CD4-positive, alpha-beta T cell treated with Interleukin-10 for 1 hour (primary cell): ENCODE data around the gene DYRK3.
A peak's percentile ranks its signal among the peaks of the same experiment; 100 is the strongest.

Experiments
- DNase-seq: peaks from one replicate; pipeline ENCODE4 v3.0.0-alpha.2; 2020

The DYRK3 gene

GRCh38 chr1:206684478-206685333, 49.4 kb downstream of the DYRK3 start, which contains the start of gene MAPKAPK2:
MAPKAPK2 (plus strand) TSS chr1:206684905; CDS start chr1:206685230, 325 bp downstream.
- peak; percentile 77 for DNase-seq

GRCh38 chr1:206685334-206685768, 50.0 kb downstream of the DYRK3 start:
- peak; percentile 35 for DNase-seq

DNA sequence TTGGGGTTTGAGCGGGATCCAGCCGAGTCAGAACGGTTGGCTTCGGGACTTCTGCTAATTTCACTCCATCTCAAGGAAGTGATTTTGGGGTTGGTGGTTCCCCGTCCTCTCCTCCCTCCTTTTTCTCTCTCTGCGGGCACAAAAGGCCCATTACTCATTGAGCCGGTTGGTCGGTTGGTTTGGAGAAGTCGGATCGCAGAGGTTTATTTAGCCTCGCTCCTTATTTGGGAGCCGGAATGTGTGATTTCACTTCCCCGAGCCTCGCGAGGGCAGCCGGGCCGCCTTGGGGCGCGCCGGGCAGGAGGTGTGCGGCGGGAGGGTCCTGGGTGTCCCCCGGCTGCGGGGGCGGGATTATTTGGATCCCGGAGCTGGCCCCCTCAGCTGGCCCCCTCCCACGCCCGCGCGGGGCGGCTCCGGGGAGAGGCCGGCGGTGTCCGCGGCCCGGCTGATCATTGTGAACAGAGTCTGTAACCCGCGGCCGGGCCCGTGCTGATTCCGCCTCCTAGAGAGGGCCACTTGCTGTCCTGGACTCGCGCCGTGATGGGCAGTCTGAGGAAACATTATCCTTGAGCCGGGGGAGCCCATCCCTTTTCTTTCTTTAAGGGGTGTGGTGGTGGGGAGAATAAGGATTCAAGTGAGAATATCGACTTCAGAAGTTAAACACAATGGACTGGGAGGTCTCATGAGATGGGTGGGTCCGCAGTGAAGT, 50.6 kb downstream of the DYRK3 start:
- DNase-seq = peak; percentile 67

GRCh38 chr1:206686478-206687249, 51.3 kb downstream of the DYRK3 start:
- peak; percentile 67 for DNase-seq

DNA sequence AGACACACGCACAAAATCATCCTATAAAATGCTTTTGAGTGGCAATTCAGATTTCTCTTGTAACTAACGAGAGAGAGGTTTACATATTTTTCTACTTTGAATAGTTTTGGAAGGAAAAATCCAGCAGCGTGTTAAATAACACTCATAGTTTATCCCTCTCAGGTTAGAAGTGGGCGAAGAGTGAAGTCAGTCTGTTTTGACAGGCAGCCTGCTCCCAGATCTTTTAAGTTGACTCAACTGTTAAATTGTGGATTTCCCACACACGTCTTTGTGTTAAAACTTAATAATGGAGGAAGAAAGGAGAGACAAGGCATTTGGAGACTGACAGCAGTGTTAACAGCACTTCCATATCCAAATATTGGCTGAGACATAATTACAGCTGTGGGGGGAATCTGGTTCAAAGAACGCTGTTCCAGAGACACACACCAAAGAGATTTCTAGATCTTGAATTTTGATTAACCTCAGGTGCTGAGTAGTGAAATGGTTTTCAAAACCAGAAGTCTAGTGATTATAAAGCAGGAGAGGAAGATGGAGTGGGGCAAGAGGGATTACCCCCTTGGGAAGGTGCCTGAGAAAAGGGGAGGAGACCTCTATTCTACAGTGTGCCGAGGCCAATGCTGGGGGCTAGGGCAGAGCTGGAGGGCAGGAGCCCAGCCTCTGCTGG, 52.0 kb downstream of the DYRK3 start:
- no peak for DNase-seq

DNA sequence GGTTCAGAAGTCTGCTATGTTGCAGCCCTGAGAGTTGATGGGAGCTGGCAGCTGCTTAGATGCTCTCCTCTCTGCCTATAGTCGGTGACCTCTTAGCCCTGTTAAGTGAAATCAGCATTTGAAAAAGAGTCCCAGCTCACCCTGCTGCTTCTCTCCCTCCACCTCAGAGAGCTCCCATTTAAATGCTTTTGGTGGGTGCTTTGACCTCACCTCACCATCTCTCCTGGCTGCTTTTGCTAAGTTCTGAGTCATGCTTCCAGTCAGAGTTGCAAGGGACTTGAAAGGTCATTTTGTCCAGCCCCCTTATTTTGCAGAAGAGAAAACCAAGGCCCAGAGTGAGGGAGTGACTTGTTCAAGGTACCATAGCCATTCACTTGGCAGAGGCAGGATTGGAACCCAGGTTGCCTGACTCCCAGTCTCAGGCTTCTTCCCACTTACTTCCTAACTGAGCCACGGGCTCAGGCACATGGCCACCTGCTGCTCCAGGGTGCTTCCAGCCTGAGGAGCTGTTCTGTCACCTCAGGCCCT, 52.6 kb downstream of the DYRK3 start:
- no peak for DNase-seq

DNA sequence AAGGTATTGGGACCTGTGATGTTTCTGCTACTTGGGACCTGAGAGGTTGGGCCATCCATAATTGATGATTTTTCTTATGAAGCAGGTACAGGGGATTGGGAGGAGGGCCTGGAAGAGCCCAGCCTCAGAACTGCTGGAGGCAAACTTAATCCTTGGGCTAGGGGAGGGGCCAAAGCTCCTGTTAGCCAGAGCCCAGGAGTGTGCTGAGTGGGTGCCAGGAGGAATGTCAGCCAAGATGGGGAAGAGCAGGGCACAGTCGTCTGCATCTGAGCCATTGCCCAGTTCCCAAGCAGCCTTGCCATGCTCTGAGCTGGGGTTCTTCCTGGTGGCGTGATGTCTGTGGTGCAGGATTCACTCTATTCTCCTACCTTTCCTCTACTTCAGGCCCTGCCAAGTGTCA, 55.2 kb downstream of the DYRK3 start:
- DNase-seq = no peak

DNA sequence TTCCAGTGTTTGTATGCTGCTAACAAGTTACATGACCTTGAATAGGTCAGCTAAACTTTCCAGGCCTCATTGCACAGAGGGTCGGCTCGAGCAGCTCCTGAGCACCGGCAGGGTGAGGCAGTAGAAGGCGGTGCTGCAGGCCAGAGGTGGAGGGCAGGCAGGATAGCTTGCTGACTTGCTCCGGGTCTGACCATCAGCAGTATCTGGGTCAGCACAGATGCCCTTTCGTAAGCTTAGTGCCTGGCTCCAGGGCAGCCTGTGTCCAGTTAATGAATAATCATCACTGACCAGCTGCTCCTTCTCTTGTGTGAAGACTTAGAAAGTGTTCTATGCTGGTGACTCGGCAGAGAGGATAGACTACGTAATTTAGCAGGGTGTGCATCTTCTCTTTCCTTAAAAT, 56.3 kb downstream of the DYRK3 start:
- no peak for DNase-seq

- no peak for DNase-seq
These were observed 57.7 kb downstream of the DYRK3 start for GRCh38 chr1:206693029-206693428.

DNA sequence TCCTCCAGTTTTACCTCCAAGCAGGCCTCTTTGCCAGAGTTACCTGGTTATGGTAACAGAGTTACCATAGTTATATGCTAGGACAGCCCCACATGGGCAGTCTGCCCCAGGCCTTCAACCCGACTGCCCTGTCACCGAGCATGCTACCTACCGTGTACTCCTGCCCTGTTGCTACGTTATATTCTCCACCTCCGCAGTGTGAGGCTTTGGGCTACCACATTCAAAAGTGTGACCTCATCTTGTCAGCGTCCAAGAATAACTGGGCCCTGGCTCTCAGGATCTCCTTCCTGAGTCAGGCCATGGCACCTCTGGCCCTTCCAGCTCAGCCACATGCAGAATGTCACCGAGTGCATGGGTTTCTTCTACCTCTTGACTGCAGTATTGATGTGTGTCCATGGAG, 58.3 kb downstream of the DYRK3 start:
- no peak for DNase-seq

- no peak for DNase-seq
These were observed 59.1 kb downstream of the DYRK3 start for GRCh38 chr1:206694171-206695124.

DNA sequence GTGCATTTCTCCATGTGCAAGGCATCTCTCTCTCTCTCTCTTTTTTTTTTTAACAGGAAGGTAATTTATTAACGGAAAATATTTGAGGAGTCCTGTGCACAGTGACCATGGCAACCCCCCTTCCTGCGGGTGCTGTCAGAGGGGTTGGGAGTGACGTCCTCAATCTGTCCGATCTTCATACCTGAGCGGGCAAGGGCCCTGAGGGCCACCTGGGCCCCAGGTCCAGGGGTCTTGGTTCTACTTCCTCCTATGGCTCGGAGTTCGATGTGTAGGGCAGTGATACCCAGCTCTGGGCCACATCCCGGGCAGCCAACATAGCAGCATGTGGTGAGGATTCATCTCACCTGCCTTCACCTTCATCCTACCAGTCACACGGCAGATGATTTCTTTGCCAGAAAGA, 60.4 kb downstream of the DYRK3 start:
- DNase-seq = no peak

DNA sequence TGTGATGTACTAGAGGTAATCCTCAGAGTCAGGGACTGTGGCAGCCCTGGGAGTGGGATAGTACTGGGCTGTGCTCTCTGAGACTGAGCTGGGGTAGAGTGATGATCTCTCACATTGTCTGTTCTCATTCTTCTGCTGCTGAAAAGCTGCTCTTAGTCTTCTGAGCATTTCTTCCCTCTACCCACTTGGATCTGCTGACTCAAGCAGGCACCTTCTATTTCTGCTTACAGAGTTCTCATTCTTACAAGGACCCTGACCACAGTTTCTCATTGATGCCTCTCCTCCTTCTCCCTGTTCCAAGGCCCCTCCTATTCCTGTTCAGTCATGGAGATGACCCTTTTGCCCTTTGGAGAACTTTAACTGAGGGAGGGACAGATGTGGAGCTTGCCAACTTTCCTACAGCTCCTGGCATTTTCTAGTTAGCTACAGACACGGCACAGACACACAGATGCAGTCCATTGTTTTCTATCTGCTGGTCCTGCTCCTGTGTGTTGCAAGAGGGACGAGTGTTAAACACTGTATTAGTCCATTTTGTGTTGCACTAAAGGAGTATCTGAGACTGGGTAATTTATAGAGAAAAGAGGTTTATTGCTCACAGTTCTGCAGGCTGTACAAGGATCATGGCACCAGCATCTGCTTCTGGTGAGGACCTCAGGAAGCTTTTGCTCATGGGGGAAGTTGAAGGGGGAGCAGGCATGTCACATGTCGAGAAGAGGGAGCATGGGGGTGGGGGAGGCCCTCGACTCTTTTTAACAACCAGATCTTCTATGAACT, 61.7 kb downstream of the DYRK3 start:
- DNase-seq = no peak

- no peak for DNase-seq
These were observed 62.7 kb downstream of the DYRK3 start for GRCh38 chr1:206698011-206698410.
